HG03575 (cell line): Measurements from ENCODE around the gene KCNQ1OT1.

ENCODE experiments used
- ATAC-seq: cut with Tn5 transposase; IDR thresholded peaks from one replicate; pipeline ENCODE4 v1.9.1; 2021; ENCODE audit not compliant: unreplicated experiment, insufficient number of reproducible peaks, low FRiP score; ENCODE audit errors: extremely low read depth

The KCNQ1OT1 gene

DNA sequence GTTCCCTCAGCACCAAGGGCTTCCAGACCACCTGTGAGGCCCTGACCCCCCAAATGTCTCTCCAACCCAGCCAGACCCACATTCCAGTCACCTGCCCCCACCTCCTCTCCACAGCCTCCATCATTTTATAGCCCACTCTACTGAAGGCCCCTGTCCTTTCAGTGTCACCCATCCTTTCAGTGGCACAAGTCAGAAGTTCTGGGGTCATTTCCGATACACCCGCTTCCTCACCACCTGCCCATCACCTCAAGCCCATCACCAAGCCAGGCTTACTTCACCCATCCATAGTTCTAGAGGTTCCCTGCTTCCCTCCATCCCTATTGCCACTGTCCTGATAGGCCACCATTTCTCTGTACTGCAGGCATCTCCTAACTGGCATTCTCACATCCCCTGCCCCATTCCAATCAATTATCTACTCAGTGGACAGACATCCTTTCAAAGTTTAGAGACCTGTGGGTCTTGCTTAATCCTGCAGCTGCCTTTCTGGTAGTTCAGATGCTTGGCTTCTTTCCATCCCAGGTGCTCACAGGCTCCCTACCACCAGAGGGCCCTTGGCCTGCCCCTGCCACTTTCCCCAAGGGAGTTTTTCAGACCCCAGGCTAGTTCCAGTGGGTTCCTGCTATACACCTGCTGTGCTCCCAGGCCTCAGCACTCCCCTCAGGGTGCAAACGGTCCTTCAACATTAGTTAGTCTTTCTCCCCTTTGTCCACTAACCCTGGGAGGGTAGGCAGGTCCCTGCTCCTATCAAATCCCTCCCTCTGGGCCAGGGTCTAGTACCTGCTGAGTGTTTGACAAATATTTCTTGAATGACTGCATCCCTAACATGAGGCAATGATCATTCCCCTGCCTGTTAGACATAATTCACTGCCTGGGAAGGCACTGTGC is 7.6 kb downstream of the KCNQ1OT1 start:
- ATAC-seq: no peak

DNA sequence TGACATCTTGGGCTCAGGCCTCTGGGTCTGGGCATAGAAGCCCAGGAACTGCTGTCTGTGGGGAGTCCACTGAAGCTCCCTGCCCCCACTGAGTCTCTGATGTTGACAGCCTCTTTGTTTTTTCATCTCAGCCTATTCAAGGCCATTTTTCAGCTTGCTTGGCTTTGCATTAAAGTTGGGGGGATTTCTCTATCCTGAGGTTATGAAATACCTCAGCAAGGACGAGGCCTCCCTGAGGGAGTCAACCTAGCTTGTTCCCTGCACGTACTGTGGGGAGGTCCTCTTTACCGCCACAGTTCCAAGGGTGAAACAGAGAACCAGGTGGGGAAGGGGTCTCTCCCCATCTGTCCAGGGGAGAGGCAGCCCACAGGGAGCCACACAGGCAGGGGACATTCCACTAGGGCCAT is 8.4 kb downstream of the KCNQ1OT1 start:
- no peak for ATAC-seq

DNA sequence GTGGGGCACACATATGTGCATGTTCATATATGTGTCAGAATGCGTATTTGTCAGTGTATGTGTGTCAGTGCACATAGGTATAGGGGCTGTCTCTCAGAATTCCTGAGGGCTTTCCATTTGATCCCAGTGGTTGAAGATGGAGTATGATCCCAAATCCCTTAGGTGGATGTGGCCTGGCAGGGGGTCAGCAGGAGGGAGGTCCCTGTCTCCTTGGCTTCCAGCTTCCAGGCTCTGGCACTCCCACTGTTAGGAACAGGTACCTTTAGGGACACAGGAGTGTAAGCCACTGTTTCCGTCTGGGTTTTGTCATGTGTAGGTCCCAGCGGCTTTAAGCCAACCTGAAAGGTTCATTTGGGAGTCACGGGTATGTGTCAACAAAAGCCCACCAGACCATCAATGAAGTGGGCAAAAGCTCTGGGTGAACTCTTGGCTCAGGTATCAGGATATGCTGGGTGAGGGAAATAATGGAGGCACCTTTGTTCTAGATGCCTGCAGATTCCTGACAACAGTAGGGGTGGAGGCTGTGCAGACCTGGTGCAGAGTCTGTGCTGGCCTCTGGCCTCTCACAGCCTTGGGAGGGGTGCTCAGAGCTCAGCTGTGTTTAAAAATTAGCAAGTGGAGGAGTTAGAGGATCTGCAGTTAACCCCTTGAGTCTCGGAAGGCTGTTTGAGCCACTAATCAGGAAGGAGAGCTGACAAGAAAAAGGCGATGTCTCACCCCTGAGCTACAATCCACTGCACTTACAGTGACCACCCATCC is 9.0 kb downstream of the KCNQ1OT1 start:
- ATAC-seq: no peak

DNA sequence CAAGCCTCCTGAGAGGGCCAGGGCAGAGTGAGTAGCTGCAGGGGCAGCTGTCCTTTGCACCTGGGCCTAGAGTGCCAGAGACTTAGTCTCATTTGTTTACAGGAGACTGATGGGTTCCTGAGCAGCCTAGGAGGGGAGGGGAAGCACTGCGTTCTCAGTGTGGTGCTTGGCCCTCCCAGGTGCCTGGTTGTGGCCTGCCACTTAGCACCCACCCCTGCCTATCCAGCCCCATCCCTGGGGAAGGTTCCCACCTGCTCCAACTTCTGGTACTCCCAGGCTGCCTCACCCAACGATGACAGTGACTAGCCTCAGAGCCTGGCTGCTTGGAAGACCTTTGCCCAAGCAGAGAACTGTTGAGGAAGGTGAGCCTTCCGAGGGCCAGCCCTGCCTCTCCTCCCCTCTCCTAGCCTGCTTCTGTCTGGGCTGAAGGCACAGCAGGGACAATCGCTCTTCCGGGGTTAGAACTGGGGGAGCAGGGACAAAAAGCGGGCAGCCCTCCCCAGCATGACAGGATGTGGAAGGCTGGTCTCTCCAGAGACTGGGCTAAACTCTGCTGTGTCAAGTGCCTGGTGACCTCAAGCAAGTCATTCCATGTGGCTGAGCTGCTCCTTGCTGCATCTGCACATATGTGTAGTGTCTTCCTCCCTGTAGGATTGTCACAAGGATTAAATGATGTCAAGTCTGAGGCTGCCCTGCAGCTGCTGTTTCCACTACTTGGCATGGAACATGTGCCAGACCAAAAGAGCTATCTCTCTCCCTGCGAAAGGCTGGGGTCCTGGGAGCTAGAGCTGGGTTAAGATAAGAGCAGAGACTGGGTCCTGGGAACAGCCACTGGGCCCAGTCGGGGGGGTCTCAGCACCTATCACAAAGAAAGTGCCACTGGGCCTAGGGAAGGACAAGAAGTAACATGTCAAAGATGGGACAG is 9.9 kb downstream of the KCNQ1OT1 start:
- ATAC-seq: no peak

DNA sequence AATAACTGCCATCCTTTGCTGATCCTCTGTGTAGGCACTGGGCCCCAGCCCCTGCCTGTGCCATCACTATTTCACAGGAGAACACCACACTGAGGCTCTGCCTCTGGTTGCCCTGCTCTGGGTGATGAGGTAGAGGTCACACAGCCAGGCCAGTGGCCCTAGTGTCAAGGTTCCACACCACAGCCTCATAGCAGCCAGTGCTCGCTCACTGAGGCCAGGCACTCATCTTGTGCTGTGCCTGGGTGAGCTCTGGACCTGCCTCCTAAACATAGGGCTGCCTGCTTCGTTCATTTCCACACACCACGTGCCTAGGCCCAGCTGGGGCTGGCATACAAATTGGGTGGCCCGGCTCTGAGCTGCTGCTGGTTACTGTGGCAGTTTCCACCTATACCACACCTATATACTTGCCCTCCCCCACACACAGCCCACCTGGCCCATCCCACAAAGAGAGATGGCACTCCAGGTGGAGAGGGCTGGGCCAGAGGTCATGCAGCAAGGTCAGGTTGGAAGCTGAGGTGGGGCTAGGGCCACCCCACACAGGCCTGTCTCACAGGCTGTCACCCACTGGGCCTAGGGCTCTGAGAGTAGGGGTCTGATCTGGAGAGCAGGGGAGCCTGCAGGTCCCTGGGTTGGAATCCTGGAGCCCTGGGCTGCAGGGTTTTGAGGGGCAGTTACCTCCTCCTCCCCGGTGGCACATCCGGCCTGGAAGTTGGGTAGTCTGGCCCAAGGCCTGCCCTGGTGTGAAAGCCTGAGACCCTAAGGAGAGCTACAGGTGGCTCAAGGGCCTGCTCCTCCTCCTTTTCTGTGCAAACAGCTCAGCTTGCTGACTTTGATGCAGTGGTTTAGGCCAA is 11.2 kb downstream of the KCNQ1OT1 start:
- no peak for ATAC-seq

DNA sequence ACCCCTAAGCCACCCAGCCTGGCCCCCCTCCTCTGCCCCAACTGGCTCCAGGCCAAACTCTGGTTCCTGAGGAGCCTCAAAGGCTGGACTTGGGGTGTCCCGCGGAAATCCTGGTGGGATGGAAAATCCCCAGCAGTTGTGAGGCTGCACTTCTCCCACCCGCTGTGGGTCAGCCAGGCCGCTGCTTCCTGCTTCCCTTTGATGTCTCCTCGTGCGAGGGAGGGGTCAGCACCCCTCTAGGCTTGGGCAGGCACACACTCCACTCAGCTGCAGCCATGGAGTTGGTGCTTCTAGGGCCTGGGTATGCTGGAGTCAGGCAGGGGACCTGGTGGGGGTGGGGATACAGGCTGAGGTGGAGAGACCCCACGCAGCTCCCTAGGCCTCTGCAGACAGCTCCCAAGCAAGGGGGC is 12.0 kb downstream of the KCNQ1OT1 start:
- ATAC-seq: no peak

DNA sequence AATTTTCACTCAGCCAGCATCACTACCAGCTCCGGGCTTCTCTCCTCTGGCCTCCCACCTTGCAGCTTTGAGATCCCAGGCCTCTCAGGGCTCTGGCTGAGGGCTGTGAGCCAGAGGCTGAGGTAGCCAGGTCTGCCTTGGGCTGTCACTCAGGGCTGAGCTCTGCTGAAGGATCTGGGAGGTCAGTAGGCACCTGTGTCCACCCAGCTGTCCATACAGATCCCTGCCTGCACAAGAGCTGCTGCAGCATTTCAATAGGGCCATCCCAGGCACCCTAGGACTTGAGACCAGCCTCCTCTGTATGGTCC is 12.6 kb downstream of the KCNQ1OT1 start:
- no peak for ATAC-seq

DNA sequence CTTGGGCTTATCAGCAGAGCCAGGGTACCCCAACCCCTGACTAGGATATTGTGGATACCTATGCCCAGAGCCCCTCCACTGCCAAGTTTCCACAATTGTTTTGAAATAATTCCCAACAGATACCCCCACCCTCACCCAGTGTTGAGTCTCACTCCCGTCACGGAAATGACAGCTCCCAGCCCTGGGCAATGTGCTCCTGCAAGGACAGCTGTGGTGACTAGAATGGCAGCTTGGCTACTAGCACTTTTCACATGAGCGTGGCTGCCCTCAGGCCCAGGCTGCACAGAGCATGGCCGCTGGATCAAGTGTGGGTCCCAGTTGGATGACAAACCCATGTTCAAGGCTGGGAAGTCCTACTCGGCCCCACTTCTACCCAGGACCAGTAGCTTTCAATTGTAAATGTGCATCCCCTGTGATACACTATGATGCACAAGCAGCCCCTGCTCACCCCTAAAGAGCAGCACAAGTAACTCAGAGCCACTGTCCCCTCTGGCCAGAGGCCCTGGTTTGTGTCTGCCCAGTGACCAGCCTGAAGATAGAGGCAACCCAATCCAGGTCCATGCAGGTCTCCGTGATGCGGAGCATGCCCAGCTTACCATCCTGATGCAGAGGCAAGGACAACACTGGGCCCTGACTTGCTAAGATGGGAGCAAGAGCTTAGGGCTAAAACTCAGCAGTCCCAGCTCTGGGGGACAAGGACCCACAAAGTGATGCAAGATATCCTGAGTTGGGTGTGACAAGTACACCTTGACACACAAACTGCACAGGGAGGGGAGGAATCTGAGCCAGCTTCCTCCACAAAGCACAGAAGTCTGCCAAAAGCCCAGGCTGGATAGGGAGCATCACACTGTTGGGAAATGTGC is 13.2 kb downstream of the KCNQ1OT1 start:
- no peak for ATAC-seq

DNA sequence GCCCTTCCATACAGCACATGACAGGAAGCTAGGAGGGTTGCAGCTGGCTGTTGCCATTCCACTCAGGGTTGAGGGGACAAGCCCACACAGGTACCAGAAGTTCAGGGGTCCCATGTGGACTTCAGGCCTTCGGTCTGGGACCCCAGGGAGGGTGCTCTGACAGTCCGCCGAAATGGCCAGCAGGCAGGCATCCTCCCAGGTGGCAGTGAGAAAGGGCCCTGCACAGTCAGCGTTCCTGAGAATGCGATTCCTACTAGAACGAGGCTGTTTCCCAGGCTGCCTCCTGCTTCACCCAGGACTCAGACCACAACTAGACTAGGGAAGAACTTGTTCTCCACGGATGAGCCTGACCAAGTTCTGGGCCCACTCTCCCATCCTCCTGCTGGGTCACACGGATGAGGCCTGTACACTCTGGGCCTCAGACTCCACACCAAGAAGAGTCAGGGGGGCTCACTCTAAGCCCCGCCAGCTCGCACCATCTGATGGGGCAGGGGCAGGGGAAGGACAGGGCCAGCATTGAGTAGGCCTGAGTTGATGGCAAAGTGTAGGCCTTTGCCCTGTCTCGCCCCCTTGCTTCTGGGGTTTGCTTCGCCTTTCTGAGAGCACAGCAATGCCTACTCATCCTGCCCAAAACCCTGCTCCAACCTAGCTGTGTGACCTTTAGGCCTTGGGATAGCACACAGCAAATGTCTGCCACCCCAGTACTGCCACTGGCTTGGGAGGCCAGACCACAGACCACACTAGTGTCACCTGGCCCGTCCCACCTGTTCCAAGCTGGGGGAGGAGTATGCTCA is 14.0 kb downstream of the KCNQ1OT1 start:
- ATAC-seq: no peak

DNA sequence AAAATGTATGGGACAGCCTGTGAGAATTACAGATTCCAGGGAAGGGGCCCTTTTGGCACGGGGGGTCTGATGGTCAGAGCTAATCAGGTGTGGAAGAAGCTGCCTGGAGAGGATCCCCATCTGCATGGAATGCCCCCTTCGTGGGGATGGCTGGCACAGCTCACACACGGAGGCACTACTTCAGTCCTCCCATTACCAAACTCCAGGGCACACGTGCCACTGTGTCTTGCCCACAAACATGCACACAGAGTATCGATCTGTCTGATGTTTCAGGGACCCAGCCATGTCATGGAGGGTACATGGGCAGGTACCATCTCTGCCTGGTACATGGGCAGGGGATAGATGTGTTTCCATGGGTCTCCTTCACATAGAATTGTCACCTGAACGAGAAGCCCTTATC is 14.7 kb downstream of the KCNQ1OT1 start:
- no peak for ATAC-seq

DNA sequence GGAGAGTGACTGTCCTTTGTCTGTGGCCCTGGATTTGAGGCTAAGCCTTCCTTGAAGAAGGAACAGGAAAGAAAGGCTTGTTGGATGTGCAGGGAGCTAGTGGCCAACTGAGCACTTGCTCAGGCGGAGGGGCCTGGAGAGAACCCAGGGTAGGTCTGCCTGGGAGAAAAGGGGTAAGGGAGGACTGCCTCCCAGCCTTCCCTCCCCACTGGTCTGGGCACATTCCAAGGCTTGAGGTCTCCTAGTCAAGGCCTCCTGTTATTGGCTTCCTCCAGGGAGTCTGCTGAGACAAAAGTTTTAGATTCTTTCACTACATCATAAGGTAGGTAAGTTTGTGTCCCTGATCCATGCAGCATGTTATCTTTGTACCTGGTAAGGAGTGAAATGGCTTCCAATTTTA is 15.2 kb downstream of the KCNQ1OT1 start:
- ATAC-seq: no peak

DNA sequence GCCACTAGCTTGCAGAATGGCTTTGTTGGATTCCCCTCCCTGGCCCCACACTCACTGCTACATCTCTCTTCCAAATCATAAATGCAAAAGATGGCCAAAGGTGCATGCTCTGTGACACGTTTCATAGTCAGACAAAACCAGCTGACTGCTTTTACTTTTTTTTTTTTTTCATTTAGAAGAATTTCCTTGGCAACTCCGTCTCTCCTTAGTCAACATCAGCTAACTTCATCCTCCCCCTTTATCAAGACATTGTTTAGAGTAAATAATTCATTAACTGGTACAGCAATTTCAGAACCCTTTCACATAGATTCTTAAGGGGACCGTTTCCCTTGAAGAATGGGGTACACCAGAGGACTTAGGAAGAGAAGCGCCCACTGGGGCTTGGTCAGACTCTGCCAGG is 16.0 kb downstream of the KCNQ1OT1 start:
- ATAC-seq: no peak

DNA sequence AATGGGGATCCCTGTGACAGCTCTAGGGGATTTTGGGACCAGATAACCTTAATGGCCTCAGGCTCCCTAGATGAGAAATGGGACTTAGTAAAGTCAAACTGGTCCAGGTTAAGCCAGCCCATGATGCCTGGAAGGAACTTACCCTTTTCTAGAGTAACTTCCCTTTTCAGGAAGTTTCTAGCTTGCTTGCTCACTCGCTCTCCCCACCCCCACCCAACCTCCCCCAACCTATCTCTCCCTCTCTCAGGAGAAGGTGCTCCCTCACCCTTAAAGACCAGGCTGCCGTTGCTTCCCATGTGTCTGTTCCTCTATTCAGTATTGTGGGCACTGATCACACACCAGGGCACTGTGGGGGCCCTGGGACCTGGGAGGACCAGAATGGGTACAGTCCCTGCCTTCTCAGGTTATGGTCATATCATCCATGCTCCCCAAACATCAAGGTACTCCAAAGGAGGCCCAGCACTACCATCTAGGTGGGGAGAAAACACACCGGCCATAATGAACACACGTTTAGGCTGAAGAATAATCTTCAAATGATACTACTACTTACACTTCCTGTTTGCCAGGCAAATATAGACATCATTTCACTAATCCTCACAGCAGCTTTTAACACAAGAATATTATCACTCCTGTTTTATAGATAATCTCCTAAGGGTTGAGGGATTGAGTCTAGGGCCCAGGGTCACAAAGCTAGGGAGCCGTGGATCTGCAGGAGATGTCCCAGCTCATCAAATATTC is 18.2 kb downstream of the KCNQ1OT1 start:
- ATAC-seq: no peak

DNA sequence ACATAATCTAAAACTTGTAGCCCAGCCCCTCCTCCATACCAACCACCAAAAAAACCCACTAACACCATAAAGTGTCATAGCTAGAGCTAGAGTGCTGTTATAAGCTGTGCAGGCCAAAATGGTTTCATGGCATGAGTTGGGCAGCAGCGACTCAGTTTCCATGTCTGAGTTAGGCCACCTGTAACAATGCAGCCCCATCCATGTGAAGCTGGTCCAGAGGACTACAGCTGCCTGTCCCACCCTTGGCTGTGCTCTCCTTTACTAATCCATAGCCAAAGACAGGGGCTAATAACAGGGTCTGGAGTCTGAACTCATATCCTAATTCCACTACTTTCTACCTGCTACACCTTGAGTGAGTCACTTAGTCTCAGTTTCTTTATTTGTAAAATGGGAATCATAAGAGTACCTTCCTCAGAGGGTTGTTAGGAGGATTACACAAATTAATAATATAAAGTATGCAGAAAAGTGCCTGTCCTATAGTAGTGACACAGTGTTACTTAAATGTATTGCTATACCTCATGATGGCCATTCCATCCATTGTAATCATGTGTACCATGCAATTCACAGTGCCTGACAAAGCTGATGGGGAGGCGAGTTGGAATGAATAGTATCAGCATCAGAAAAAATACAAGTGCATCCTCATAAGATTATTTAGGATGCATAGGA is 20.6 kb downstream of the KCNQ1OT1 start:
- no peak for ATAC-seq

DNA sequence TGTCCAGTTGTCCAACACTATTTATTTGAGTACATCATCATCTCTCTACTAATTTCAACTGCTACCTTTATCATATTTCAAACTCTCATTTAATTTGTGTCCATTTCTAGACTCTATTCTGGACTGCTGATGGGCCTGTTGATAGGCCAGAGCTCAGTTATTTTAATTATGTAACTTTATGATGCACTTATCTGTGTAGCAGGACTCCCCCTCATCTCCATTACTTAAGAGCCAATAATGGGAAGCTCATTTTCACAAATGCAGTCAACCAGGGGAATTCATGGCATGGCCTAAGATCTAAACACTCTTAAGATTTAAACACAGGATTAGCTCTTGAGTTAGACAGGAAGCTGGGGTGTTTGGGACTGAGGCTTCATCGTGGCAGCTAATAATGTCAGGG is 21.4 kb downstream of the KCNQ1OT1 start:
- ATAC-seq: no peak

DNA sequence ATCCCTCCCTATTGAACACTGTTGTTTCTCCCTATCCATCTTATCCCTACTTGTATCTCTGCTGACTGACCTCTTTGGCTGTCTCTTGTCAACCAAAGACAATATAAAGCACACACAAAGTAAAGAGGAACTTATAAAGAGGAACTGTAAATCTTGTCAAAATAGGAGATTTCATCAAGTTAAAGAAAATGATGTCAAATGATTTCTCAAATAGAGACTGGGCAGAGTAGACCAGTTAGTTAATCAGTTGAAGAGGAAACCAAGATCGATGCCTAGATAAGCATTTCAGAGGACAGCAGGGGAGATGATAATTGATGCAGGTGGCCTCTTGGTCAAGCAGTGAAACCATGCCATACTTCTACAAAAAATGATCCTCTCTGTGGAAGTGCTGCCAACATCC is 22.7 kb downstream of the KCNQ1OT1 start:
- ATAC-seq: no peak
